CD4-positive, alpha-beta T cell treated with Interleukin-6 for 4 hours (primary cell): ENCODE measurements around the gene LACTB.
A peak's percentile ranks its signal among the peaks of the same experiment; 100 is the strongest.

Source experiments
- DNase-seq: peaks from one replicate; pipeline ENCODE4 v3.0.0-alpha.2; 2020; ENCODE audit warnings: mixed read lengths

LACTB gene

DNA sequence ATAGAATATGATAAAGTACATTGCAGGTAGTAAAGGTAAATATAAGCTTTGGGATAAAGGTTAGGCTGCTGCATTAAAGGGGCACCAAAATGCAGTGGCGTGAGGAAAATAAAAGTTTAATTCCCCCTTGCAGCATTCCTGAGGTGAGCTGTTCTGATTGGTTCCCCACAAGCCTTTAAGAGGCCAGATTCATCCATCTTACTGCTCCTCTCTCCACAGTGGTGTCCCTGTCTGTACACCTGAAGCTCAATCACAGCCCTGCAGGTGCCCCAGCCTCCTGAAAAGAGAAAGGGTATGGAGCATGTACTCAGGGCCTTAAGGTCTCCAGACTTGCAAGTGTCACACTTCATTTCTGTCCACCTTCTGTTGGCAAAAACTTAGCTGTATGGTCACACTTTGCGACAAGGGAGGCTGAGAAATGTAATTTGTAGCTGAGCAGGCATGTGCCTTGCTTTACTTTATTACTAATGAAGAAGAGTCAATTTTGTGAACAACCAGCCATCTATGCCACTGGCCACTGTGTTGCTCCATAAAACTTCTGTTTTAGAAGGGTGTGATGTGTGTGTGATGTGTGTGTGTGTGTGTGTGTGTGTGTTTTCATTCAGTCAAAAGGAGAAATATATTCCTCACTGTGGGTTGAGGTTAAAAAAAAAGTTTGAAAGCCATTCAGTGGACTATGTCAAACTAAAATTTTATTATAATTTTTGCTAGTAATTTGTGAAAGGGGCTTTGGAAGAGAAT lies 12.8 kb downstream of the LACTB start:
- no peak for DNase-seq

DNA sequence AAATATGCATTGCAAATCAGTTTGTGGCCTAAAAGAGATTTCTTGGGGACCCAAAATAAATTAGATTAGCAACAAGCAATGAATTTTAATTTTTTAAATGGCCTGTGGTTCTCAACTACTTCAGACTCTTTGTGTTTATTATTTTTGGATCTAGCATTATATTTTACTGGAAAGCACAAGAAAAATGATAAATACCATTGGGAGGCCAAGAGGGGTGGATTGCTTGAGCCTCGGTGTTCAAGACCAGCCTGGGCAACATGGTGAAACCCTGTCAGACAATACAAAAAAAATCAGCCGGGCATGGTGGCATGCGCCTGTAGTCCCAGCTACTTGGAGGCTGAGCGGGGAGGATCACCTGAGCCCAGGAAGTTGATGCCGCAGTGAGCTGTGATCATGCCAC lies 13.6 kb downstream of the LACTB start:
- DNase-seq, result no peak

DNA sequence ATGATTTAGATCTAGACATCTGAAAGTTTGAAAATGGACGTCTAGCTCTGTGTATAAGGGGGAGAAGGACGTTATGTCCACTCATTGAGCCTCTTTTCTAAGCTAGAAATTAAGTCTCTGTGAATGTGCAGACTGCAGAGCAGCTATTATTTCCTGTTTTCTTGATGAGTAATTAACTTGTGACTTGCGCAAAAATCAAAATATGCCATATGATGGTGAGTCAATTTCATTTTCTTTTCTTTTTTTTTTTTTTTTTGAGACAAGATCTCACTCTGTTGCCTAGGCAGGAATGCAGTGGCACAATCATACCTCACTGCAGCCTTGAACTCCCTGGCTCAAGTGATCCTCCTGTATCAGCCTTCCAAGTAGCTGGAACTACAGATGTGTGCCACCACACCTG lies 14.1 kb downstream of the LACTB start:
- no peak for DNase-seq

DNA sequence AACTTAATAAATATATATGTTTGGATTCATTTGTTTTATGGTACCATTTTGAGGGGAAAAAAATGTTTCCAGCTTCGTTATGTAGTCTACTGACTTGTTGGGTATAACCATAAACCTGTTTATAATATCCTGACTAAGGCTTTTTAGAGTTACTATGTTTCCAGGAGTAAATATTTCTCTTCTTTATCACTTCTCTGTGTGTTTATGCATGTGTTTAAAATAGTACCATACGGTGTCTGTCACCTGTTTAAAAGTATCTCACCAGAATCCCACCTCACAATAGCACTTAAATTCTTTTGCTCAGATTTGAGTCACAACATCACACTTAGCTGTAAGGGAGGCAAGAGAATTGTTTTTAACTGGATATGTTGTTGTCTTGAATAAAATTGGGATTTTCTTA lies 15.1 kb downstream of the LACTB start:
- DNase-seq, result no peak

DNA sequence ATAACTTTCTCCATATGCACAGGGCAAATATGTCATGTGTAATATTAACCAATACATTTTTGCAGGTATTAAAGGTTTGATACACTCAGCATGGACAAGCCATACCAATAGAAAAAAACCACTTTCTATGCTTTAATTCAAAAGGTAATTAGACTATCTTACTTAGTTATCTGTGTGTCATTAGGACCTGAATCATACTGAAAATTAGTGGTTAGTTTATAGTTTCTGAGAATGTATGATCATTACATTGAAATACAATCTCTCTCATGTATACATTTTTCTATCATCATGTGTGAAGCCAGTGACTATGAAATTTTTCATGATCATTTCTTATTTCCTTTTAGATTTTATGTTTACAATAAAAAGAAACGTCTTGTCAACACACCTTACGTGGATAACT lies 19.3 kb downstream of the LACTB start:
- DNase-seq, result no peak

DNA sequence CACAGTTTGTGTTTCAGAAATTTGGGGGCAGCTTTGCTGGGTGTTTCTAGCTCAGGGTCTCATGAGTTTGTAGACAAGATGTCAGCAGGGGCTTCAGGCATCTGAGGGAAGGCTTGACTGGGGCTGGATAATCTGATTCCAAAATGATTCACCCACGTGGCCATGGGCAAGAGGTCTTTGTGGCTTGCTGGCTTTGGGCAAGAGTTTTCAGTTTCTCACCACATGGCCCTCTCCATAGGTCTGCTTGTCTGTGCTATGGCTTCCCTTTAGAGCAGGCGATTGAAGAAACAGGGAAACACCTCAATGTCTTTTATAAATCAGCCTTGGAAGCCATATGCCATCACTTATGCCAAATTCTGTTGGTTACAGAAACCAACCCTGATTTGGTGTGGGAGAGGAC lies 23.8 kb downstream of the LACTB start:
- DNase-seq, result no peak

DNA sequence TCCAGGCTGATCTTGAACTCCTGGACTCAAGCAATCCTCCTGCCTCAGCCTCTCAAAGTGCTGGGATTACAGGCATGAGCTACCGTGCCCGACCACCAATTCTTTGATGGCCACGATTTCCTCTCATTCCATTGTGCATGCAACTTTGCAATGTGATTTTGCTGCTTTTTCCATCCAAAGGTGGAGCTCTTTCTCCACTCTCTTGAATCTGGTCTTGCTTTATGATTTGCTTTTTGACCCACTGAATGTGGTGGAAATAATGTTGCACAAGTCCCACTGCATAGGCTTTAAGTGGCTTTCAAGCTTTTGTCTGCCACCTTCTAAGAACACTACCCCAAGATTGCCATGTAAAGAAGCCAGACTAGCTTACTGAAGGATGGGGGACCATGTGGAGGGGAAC lies 25.0 kb downstream of the LACTB start:
- no peak for DNase-seq

DNA sequence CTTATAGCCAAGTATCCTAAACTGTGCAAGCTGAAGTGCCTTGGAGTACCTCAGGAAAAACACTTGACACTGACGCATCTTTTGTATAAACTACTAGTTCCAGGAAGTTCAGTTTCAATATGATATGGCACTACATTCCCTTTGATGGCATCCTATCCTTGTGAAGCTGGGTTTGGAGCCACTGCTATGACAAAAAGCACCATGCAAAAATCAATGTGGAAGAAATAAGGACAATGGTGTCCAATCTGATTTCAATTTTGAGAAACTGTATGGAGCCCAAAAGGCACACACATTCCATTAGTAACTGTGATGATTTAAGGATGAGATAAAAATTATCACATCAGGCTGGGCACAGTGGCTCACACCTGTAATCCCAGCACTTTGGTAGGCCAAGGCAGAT lies 30.0 kb downstream of the LACTB start:
- DNase-seq, result no peak

DNA sequence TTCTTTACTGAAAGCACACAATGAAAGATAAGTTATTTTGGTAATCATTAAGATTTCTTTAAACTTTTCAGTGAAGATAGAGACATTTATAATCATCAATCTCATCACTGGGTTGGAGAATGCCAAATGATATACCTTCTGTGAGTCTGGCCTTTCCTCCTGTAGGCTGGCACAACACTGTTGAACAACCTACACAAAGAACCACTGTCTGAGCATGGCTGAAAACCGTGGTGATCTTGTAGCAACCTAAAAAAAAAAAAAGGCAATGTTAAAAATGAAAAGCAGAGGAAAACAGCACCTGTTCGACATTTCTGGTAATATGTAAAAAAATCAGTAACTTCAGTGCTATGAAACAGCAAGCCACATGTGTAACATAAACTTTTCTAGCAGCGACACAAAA lies 33.8 kb downstream of the LACTB start:
- no peak for DNase-seq

DNA sequence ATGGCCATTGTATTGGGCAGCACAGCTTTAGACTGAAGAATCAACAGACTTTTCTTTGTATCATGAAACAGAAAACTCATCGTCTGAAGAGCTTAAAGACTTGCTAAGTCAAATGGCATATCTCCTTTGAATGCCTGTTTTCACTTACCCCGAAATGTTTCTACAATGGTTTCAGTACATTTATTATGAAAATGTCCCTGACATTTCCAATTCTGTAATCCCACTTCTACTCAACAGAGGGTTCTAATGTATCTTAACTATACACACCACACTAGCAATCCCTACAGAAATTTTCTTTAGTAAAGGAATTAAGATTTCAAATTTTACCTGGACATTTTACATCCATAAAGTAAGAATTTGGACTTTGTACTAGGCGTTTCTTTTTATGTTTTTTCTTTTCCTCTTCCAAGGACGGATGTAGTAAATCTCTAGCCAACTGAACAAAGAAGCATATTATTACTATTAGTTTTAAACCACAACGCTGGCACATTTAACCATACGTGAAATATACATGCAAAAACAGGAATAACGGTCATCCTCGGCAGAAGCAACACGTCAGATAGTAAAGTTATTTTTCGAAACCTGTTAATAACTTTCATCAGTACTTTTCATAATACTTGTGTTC lies 34.5 kb downstream of the LACTB start:
- DNase-seq, result no peak

DNA sequence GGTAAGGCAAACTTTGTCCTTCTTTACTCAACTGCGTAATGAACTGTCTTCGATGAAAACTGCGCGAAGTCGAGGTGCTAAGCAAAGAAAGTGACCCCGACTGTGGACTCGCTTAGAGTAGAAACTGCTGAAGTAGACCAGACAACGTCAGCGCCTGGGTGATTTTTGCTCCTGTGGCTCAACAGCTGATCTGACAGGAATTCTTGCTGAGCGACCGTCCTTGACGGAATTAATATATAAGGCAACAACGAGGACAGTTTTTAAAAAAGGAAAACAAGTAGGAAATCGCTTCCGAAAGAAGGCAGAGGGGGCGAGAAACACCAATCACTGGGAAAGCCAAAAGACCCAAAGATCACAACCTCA lies 35.1 kb downstream of the LACTB start:
- DNase-seq, result peak; percentile 27

DNA sequence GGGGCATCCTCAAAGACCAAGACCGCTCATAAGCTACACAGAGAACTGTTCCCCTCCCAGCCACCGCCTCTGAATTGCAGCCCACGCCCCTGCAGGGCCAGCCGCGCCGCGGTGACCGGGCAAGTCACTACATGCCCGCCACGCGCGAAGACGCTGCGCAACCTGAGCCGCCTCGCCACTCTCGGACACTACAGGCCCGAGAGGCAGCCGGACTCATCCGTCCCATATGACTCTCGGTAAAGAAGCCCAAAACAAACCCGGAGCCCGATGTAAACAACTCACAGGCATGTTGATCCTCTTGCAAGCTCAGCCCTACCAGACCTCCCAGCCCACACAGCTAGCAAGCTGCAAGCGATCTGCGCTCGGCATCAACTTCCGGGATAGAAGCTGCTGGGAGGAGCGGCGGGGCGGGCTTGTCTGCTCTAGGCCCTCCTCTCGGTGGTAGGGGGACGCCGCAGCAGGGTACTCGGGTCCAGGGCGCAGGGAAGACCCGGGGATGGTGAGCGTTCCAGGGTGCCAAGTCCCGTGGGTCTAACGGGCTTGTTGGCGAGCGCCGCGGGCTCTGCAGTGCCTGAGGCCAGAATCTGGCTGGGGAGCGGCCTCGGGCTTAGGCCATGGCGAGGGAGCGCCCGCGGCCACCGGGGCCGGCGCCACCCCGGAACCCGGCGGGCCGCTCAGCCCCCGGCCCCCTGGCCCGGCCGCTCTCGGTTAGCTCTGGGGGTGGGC lies 35.6 kb downstream of the LACTB start, which contains the start of gene RPS27L:
TSS of gene RPS27L (minus strand) at position 360 of the 726 bp plus-strand sequence. CDS start at position 288, 72 bp downstream.
- peak; percentile 92 for DNase-seq

DNA sequence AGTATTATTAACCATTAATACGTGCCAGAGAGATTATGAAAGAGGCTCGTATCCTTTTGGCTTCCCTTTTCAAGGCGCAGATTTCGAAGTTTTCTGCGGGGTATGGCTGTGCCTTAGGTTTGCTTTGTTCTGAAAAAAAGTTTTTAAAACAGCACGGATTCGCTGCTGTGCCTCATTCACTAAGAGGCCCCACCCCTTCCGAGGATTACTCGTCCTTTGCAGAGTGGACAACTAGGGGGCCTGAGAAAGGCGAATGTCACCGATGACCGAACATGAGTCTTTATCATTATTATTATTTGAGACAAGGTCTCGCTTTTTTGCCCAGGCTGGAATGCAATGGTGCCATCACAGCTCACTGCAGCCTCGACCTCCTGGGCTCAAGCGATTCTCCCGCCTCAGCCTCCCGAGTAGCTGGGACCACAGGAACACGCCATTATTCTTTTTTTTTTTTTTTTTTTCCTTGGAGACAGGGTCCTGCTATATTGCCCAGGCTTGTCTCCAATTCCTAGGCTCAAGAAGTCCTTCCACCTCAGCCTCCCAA lies 36.3 kb downstream of the LACTB start:
- DNase-seq, result peak; percentile 37

DNA sequence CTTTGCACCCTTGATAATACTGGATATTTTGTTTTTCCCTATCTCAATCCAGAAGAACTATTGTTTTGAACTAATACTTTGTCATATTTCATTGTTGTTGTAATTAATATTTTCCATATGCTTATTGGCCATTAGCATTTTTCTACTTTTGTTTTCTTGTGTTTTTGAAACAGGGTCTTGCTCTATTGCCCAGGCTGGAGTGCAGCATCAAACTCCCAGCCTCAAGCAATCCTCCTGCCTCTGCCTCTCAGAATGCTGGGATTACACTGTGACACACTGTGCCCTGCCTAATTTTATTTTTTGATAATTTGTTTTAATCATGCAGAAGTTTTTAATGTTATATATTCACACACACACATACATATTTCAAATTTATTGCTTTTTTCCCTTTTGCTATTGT lies 39.0 kb downstream of the LACTB start:
- DNase-seq, result no peak

DNA sequence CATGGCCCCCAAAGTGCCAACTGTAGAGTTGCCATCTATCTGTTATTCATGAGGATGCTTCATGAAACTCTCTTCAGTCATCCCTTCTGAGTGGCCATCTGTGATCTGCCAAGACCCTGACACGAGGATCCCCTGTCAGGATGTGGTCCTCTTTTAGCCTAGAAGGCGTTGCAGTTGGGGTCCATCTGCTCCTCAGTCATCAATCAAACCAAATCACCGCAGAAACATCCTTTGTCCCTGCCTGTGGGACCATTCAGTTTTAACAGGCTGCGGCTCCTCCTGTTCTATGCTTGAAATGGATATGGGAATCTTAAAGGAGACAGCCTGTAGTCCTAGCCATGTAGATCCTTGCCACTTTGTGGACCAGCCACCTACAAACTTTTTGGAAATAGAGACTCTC lies 41.6 kb downstream of the LACTB start:
- no peak for DNase-seq

DNA sequence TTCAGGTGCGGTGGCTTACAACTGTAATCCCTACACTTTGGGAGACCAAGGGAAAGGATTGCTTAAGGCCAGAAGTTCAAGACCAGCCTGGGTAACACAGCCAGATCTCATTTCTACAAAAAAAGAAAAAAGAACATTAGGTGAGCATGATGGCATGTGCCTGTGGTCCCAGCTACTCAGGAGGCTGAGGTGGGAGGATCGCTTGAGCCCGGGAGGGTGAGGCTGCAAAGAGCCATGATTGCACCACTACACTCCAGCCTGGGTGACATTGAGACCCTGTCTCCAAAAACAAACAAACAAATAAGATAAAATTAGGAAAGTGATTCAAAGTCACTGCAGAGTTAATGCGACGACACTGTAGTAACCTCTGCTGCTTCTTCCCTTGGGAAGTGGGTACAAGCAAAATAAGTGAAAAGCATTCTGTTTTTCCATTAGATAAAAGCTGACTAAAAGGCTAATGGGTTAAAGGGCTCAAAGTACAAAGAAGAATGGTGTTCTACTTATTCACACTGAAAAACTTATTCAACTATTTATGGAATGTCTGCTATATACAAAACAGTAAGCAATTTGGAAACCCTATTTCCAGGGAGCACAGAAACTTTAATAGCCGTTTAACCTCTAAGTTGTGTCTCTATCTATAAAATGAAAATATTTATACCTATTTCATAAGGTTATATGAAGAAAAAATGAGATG lies 43.7 kb downstream of the LACTB start:
- no peak for DNase-seq

DNA sequence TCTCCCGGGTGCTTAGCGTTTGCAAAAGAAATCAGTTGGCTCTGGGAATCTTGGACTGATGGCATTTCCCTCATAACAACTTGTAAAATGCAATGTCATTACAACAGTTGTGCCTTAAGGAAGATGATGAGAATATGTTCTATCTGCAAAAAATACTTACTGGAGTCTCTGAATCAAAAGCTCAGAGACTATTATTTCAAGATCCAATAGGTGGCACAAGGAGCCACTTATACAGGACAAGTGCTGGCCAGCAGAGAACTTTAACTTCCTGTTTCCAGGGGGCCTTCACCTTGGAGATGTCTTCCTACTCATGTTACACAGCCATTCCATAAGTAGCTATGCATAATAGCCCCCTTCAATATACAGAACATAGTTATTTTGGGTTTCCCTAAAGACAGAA lies 44.6 kb downstream of the LACTB start:
- no peak for DNase-seq

DNA sequence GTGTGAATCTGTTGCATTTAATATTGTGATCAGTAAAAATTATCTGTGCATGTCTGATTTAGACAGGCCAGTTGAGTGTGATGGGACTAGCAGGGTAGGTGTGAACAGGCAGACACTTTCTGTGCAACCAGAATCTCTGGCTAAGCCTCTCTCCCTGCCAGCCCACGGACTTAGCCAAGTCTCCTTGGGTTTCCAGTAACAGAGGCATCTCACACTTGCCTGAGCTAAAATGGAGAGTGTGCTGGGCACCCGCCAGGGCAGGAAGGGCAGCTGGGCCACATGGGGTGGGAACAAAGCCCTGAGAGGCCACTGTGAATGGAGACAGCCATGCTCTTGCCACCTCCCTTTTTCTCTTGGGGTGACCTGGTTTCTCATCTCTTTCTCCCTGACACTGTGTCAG lies 48.1 kb downstream of the LACTB start:
- DNase-seq, result no peak

DNA sequence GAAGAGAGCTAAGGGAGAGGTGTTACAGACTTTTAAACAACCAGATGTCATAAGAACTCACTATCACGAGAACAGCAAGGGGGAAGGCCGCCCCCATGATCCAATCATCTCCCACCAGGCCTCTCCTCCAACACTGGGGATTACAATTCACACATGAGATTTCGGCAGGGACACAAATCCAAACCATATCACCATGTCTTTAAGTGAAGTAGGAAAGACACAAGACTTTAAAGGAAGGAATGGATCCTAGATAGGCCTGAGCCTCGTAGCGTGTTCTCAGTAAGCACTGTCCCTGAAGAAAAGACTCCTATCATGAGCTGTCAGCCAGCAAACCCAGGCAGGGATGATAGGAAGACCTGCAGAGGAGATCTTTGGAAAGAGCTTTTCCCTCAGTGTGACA lies 50.7 kb downstream of the LACTB start:
- DNase-seq, result no peak

DNA sequence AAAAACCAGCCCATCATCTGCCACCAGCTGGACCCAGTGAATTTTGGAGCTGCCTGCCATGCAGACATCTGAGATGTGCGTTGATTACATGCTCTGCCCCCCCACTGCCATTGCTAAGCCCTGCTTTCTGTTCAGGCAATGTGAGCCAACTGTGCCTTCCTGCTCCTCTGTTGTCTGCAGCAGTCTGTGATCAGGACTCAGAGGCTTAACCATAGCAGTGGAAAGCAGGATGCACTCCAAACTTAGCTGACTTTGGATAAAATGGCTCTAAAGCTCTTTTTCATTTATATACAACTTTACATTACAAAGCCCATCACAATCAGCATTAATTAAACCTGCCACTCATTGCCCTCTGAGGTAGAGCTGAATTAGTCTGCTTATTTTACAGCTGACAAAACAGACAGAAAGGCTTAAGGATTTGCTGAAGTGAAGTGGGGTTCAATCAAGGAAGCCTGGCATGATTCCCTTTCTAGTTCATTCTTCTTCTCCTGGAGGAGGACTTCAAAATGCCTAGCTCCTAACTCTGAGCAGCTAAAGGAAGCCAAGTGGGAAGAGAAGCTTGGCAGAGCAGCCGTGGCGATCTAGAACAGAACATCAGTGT lies 51.3 kb downstream of the LACTB start:
- no peak for DNase-seq

DNA sequence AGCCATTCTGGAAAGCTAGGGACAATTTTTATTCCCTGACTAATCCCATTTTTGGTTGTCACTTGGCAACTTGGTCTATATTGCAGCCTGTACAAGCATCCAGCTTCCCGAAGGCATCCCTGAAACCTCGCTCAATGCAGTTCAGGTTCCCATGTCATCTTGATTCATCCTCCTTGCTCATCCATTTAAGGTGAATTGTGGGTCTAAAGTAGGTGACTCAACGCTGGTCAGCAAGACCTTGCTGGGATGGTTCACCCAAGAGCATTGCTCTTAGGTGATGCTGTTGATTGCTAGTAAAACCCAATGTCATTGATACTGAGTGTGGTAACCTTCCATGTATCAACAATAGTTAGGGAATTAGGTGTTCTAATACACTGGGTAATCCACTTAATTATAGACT lies 54.6 kb downstream of the LACTB start:
- no peak for DNase-seq

DNA sequence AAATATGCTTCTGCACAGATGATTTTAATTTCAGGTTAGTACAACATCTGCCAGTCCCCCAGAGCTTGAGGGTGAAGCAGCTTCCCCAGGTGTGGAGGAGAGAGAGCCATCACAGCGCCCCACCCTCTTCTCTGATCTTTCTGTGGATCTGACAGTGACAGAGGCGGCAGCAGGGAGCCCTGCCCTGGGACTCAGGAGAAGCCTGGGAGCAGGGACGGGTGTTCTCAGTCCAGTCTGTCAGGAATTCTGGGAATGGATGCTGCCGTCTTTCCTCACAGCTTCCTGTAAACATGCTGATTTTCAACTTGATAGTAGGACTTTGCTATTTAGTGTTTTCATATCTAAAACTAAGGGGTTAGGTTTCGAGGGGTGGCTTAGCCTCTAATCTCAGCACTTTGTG lies 56.4 kb downstream of the LACTB start:
- no peak for DNase-seq

DNA sequence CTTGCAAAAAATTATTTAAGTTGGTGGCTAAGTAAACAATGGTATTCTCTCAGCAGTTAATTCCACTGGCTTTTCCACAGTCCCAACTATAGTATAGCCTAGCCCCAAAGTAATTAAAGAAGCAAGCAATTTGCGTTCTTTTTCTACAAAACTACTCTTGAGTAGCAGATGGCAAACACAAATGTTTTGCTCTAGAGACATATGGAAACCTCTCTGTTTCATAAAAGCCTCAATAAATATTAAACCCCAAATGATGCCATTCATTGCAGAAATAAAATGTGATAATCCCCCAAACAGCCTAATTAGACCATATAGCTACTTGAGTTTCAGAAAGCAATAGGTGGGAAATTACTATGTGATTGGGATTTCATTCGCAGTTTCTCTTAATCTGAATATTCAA lies 59.1 kb downstream of the LACTB start:
- no peak for DNase-seq
